Cardiac septum (tissue), 1 donor: ENCODE measurements around the gene RAPGEF5. TPM values are rescaled to one million over a fixed set of nuclear protein-coding genes. Genes with fewer than 3 reads are reported as not detected.

Source experiments
- DNase-seq: peaks from one replicate; pipeline ENCODE4 v3.0.0-alpha.2; 2020; ENCODE audit warnings: low spot score
- intact Hi-C: fragments of 100-400 bp; cut with DNase I; formaldehyde crosslinking; loops from one replicate; pipeline ENCODE4 v1.14.0; 2022
- total RNA-seq: library from RNA; stranded (reverse); fragmentation: NEBNext Ultra II Directional; extraction: Animal tissue kit (Norgen Biotek cat#: 25700); gene quantifications from one replicate; pipeline ENCODE4 v1.2.1, GENCODE V29; 2021
- donor health status: DM: no; HTN: no; CAD: no.

Gene RAPGEF5
- total RNA-seq, 1 donor from 2014 or later = 22.4 TPM

- DNase-seq = no peak
- intact Hi-C loops = no loop called here
These were observed 213.5 kb downstream of the RAPGEF5 start for GRCh38 chr7:22143491-22143890.

- intact Hi-C loops = no loop called here
These were observed 214.4 kb downstream of the RAPGEF5 start for GRCh38 chr7:22142572-22142971.

GRCh38 chr7:22141355-22141754 lies 215.6 kb downstream of the RAPGEF5 start:
- no peak for DNase-seq
- intact Hi-C loops = no loop called here

More at GRCh38 chr7:22142572-22142971, 214.4 kb downstream of the RAPGEF5 start:
- DNase-seq = no peak

GRCh38 chr7:22140578-22140977 lies 216.4 kb downstream of the RAPGEF5 start:
- intact Hi-C loops = no loop called here
- no peak for DNase-seq

GRCh38 chr7:22138886-22139285 lies 218.1 kb downstream of the RAPGEF5 start:
- intact Hi-C loops = no loop called here
- no peak for DNase-seq

DNA sequence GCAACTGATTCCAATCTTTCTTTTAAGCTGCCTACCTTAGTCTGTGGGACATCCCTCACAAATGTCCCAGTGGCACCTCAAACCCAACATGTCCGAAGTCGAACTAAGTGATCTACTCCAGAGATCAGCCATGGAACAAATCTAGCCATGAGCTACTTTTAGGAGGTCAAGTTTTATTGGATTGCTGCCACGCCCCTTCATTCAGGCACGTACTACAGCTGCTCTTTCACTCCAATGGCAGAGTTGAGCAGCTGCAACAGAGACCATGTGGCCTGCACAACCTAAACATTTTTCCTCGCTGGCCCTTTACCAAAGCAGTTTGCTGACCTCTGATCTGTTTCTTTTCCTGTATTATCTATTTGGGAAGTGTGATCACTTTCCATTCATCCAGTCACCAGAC lies 218.8 kb downstream of the RAPGEF5 start:
- intact Hi-C loops = no loop called here
- no peak for DNase-seq

- no peak for DNase-seq
- intact Hi-C loops = no loop called here
These were observed 219.5 kb downstream of the RAPGEF5 start for GRCh38 chr7:22137466-22137865.

- no peak for DNase-seq
- intact Hi-C loops = no loop called here
These were observed 219.9 kb downstream of the RAPGEF5 start for GRCh38 chr7:22137026-22137425.

- DNase-seq = no peak
- intact Hi-C loops = loop anchor here (2.0 to 5.0 kb wide), 2 partner anchors 27 to 87 kb away; no protein-coding TSS in a partner anchor
These were observed 227.0 kb downstream of the RAPGEF5 start for GRCh38 chr7:22129819-22130580.

DNA sequence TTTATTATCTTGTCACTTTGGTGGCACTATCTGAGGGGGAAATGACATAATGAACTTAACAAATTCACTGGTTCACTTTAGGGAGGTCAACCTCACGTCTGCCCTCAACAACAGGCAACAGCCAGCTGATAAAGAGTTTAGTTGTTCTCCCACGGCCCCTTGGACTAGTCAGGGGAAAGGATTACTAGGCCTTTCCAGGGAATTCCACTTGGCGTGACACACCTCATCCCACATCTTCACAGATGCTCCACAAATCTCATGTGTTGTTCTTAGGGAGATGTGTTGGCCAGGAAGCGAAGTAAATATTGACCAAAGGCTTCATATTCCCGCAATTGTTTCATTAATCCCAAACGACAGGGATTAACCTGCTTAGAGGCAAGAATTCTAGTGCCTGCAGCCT lies 227.8 kb downstream of the RAPGEF5 start:
- intact Hi-C loops = loop anchor here (2.0 to 5.0 kb wide), 2 partner anchors 28 to 88 kb away; no protein-coding TSS in a partner anchor
- no peak for DNase-seq

DNA sequence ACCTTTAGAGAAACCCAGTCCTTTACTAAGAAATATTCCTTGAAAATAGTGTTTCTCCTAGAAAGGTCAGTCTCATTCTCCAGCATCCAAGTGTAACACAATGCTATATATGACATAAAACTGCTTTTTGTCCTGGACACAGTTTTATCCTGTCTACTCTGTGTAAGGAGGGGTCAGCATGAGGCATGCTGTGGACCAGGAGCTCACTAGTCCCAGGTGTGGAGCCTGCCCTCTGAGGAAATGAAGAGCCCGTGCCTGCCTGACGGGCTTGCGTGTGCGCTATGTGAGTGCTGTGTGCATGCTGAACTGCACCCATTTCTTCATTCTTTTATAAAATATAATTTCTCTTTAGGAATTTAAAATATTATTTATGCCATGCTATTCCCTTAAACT lies 228.4 kb downstream of the RAPGEF5 start:
- no peak for DNase-seq
- intact Hi-C loops = loop anchor here (2.0 to 5.0 kb wide), 2 partner anchors 28 to 89 kb away; no protein-coding TSS in a partner anchor

- intact Hi-C loops = loop anchor here (2.0 to 5.0 kb wide), 2 partner anchors 29 to 89 kb away; no protein-coding TSS in a partner anchor
- no peak for DNase-seq
These were observed 229.0 kb downstream of the RAPGEF5 start for GRCh38 chr7:22127835-22128527.

DNA sequence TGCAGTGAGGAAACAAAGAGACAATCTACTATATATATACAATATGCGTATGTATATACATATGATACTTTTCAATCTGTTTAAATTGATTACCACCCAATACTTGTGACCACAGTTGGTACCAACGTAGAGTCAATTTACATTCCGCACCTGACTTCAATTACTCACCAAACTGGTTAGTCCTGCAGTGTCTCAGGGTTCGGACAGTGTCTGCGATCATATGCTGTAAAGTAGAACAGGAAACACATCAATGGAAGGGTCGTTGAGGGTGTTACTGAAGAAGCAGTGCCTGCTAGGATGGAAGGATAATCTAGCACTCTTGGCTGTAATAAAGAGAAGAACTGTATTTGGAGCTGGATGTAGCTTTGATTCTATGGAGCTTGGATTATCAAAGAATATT lies 231.5 kb downstream of the RAPGEF5 start:
- no peak for DNase-seq
- intact Hi-C loops = loop anchor here (2.0 to 5.0 kb wide), 2 partner anchors 15 to 92 kb away; no protein-coding TSS in a partner anchor

DNA sequence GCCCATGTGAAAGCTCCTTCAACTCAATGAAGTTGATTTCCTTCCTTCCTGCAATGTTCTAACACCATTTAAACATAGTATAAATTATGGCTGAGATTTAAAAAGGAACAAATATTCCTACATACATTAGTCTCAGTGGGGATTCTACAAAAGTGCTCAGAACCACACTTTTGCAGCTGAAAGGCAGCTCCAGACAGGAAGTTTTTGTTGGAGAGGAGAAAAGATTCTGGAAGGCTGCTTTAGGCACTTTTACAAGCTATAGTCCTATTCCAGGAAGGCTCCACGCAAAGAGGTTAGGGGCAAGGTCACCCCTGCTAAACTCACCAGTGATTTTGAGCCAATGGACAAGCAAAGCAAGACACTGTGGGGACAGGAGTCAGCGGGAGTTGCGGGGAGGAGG lies 232.0 kb downstream of the RAPGEF5 start:
- intact Hi-C loops = loop anchor here (2.0 to 5.0 kb wide), 2 partner anchors 14 to 92 kb away; no protein-coding TSS in a partner anchor
- DNase-seq = no peak

GRCh38 chr7:22123139-22123538 lies 233.8 kb downstream of the RAPGEF5 start:
- intact Hi-C loops = no loop called here
- DNase-seq = no peak

DNA sequence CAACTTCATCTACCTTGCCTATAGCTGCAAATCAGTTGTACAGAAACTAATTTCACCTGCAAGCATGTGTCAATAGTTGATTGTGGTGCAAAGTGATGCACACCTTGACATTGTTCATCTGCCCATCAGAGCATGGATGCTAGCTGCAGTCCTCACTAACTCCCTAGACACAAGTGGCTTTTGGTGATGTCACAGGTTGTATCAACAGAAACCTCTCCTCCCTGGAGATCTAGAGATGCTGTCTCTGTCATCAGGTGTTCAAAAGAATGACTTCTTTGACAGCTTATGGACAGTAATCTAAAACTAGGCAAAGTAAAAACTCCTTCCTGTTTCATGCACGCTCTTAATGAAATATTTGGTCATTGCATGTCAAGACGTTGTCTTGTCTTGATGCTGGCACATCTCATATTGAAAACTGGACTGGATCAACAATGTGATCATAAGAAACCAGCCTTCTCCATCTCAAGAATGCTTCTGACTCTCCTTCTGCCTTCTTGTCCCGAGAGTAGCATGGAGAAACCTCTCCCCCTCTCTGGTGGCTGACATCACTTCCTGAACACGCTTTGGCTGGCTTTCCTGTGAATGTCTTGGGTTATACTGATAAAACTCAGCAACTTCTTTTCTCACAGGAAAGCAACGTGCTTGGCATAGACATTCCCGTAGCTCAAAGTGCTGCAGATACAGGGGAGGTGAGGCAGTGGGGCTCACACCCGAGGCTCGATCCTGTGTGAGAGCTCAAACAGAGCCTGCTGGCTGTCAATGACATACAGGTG lies 235.1 kb downstream of the RAPGEF5 start:
- no peak for DNase-seq

DNA sequence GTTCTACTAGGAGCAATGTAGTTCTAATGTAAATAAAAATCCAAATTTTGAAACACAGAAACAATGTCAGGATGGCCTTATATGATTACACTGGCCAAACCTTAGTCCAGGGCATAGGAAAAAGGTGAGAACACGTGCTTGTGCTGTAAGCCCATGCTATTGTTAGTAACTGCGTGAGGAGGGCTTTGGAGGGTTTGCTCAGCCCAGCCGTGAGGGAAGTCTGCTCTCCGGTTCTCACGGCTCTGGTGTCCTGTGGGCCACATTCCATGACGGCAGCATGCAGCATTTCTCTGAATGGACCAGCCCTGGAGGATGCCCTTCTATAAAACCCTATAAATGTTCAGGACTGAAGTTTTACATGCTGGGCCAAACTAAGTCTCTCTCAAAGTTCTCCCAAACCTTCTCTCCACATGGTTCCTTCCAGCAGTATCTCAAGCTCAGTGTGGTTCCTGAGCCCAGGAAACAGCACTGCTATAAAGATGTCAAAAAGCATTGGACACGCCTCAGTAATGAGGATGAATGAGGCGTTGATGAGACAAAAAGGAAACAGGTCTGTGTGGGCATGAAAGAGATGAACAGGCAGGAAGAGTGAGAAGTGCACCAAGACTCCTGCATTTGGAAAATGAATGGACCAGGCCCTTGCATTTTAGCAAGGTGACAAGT lies 236.4 kb downstream of the RAPGEF5 start:
- intact Hi-C loops = no loop called here
- no peak for DNase-seq

More for the DNA sequence above, 235.1 kb downstream of the RAPGEF5 start:
- intact Hi-C loops = no loop called here

DNA sequence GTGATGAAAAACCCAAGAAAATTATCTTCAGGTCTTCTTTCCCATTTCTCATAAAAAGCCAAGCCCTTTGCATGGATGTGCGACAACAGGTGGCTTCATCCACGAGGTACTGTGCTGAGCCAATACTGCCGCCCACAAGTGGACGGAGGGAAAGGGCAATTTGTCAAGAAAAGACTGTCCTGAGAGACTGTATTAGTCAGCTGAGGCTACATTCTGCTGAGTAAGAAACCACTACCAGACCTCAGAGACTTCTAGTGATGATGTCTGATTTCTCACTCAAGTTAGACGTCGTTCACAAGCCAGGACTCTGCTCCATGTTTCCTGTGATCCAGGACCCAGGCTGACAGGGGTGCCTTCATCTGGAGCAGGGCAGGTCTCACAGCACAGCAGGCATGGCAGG lies 239.7 kb downstream of the RAPGEF5 start:
- DNase-seq = no peak
- intact Hi-C loops = no loop called here

- DNase-seq = no peak
- intact Hi-C loops = no loop called here
These were observed 240.4 kb downstream of the RAPGEF5 start for GRCh38 chr7:22116451-22117030.
